ENCODE data around the gene FIG4.

Gene FIG4

GRCh38 chr6:109669811-109670210 lies 21.3 kb upstream of the FIG4 start:
- H3K4me1 ChIP-seq (ENCODE audit: insufficient read depth, low read length, poor library complexity, severe bottlenecking) = no peaks in the 10 kb centered on the region
- H3K9me2 ChIP-seq (replicated peaks; ENCODE audit: low read depth, low read length) = no peaks in the 10 kb centered on the region
- peaks cover 3% of the 10 kb centered on the region; the same call in 1 of the 2 replicates for H3K36me3 ChIP-seq (ENCODE audit: insufficient read depth, low read length)
- H3K79me2 ChIP-seq (ENCODE audit: insufficient read depth, low read length) = no peaks in the 10 kb centered on the region
- no peak overlapping the region for H2AFZ ChIP-seq (ENCODE audit: low read length)
- H3K27me3 ChIP-seq (ENCODE audit: insufficient read depth, low read length, poor library complexity, severe bottlenecking) = no peaks in the 10 kb centered on the region
- TF ChIP-seq CTCF (conservative IDR thresholded peaks at IDR 0.05; ENCODE audit: low read length) (no peak), EZH2phosphoT487 (IDR thresholded peaks at IDR 0.05; ENCODE audit: borderline replicate concordance) (no peak)
- H3K9ac ChIP-seq (ENCODE audit: low read depth, low read length, poor library complexity, severe bottlenecking) = no peak overlapping the region
- no peak overlapping the region for H3K4me3 ChIP-seq (ENCODE audit: low read length, poor library complexity, severe bottlenecking)
- no peaks in the 10 kb centered on the region for H3F3A ChIP-seq (ENCODE audit: low read depth)
- no peaks in the 10 kb centered on the region for H3K9me3 ChIP-seq (ENCODE audit: insufficient read depth, low read depth, low read length)
- no peak overlapping the region for H3K4me2 ChIP-seq (ENCODE audit: low read depth, low read length, poor library complexity, severe bottlenecking)
- H4K20me1 ChIP-seq (ENCODE audit: insufficient read depth, low read length, poor library complexity, severe bottlenecking) = no peaks in the 10 kb centered on the region

- Histone ChIP-seq H3K9ac (ENCODE audit: low read depth, low read length, poor library complexity, severe bottlenecking) (no peak overlapping the region), H3K27me3 (ENCODE audit: insufficient read depth, low read length, poor library complexity, severe bottlenecking) (no peaks in the 10 kb centered on the region), H3K36me3 (ENCODE audit: insufficient read depth, low read length) (peaks cover 3% of the 10 kb centered on the region; the same call in 1 of the 2 replicates), H3F3A (ENCODE audit: low read depth) (no peaks in the 10 kb centered on the region), H3K4me3 (ENCODE audit: low read length, poor library complexity, severe bottlenecking) (no peak overlapping the region), H3K9me2 (replicated peaks; ENCODE audit: low read depth, low read length) (no peaks in the 10 kb centered on the region), H2AFZ (ENCODE audit: low read length) (no peak overlapping the region), H3K4me2 (ENCODE audit: low read depth, low read length, poor library complexity, severe bottlenecking) (no peak overlapping the region), H3K4me1 (ENCODE audit: insufficient read depth, low read length, poor library complexity, severe bottlenecking) (no peaks in the 10 kb centered on the region), H3K9me3 (ENCODE audit: insufficient read depth, low read depth, low read length) (no peaks in the 10 kb centered on the region), H4K20me1 (ENCODE audit: insufficient read depth, low read length, poor library complexity, severe bottlenecking) (no peaks in the 10 kb centered on the region), H3K79me2 (ENCODE audit: insufficient read depth, low read length) (no peaks in the 10 kb centered on the region)
- TF ChIP-seq CTCF (conservative IDR thresholded peaks at IDR 0.05; ENCODE audit: low read length) (no peak), EZH2phosphoT487 (IDR thresholded peaks at IDR 0.05; ENCODE audit: borderline replicate concordance) (no peak)
Measured at GRCh38 chr6:109671733-109672132, 19.4 kb upstream of the FIG4 start.

- no peak for TF ChIP-seq EZH2phosphoT487 (IDR thresholded peaks at IDR 0.05; ENCODE audit: borderline replicate concordance)
- no peak for TF ChIP-seq CTCF (conservative IDR thresholded peaks at IDR 0.05; ENCODE audit: low read length)
- no peaks in the 10 kb centered on the region for H3F3A ChIP-seq (ENCODE audit: low read depth)
- H3K4me1 ChIP-seq (ENCODE audit: insufficient read depth, low read length, poor library complexity, severe bottlenecking) = no peaks in the 10 kb centered on the region
- H3K9me3 ChIP-seq (ENCODE audit: insufficient read depth, low read depth, low read length) = no peaks in the 10 kb centered on the region
- H3K9me2 ChIP-seq (replicated peaks; ENCODE audit: low read depth, low read length) = no peaks in the 10 kb centered on the region
- H3K4me2 ChIP-seq (ENCODE audit: low read depth, low read length, poor library complexity, severe bottlenecking) = no peak overlapping the region
- no peaks in the 10 kb centered on the region for H3K27me3 ChIP-seq (ENCODE audit: insufficient read depth, low read length, poor library complexity, severe bottlenecking)
- H3K4me3 ChIP-seq (ENCODE audit: low read length, poor library complexity, severe bottlenecking) = no peak overlapping the region
- no peak overlapping the region for H2AFZ ChIP-seq (ENCODE audit: low read length)
- H4K20me1 ChIP-seq (ENCODE audit: insufficient read depth, low read length, poor library complexity, severe bottlenecking) = no peaks in the 10 kb centered on the region
- H3K9ac ChIP-seq (ENCODE audit: low read depth, low read length, poor library complexity, severe bottlenecking) = no peak overlapping the region
- peaks cover 3% of the 10 kb centered on the region; the same call in 1 of the 2 replicates for H3K36me3 ChIP-seq (ENCODE audit: insufficient read depth, low read length)
- no peaks in the 10 kb centered on the region for H3K79me2 ChIP-seq (ENCODE audit: insufficient read depth, low read length)
Measured at GRCh38 chr6:109672175-109672574, 18.9 kb upstream of the FIG4 start.
